OCI-LY3 (cell line): Measurements from ENCODE around the gene PTBP3.

Experiments used
- EZH2phosphoT487 ChIP-seq: fragments of 200-600 bp; shearing (Covaris generic); IDR thresholded peaks from 2 replicates; pipeline ENCODE4 v1.6.1; 2018; ENCODE audit warnings: antibody characterized with exemption, mixed run types, low read depth
- TF ChIP-seq, protein P1 (sequence below): fragments of 200-600, 300-600 bp; sonication (generic); IDR thresholded peaks from 2 replicates; pipeline ENCODE4 v1.5.1; 2014; ENCODE audit warnings: antibody characterized with exemption, low read length, low read depth

DNA sequence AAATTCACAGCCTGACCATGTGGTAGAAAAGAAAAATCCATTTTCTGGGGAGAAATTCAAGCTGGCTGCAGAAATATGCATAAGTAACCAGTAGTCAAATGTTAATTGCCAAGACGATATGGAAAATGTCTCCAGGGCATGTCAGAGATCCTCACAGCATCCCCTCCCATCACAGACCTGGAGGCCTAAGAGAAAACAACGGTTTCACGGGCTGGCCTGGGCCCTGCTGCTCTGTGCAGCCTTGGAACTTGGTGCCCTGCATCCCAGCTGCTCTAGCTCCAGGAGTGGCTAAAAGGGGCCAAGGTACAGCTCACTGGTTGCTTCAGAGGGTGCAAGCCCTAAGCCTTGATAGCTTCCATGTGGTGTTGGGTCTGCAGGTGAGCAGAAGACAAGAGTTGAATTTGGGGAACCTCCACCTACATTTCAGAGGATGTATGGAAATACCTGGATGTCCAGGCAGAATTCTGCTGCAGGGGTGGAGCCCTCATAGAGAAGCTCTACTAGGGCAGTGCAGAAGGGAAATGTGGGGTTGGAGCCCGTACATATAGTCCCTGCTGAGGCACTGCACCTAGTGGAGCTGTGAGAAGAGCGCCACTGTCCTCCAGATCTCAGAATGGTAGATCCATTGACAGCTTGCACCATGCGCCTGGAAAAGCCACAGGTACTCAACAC lies 49.7 kb downstream of the PTBP3 start:
- TF ChIP-seq, protein P1, sequence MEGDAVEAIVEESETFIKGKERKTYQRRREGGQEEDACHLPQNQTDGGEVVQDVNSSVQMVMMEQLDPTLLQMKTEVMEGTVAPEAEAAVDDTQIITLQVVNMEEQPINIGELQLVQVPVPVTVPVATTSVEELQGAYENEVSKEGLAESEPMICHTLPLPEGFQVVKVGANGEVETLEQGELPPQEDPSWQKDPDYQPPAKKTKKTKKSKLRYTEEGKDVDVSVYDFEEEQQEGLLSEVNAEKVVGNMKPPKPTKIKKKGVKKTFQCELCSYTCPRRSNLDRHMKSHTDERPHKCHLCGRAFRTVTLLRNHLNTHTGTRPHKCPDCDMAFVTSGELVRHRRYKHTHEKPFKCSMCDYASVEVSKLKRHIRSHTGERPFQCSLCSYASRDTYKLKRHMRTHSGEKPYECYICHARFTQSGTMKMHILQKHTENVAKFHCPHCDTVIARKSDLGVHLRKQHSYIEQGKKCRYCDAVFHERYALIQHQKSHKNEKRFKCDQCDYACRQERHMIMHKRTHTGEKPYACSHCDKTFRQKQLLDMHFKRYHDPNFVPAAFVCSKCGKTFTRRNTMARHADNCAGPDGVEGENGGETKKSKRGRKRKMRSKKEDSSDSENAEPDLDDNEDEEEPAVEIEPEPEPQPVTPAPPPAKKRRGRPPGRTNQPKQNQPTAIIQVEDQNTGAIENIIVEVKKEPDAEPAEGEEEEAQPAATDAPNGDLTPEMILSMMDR, result no peak
- TF ChIP-seq EZH2phosphoT487, result no peak
